MV-4-11 (cell line): ENCODE measurements around the gene CPEB1.
"Not testable (repeated sequence)": the region's sequence is repeated elsewhere in the genome, so short reads cannot be mapped to it uniquely, and the experiment has no call there.

Source experiments
- DNase-seq: peaks from one replicate; lab custom pipeline; 2025; lab: John Stamatoyannopoulos, UW

CPEB1 gene

DNA sequence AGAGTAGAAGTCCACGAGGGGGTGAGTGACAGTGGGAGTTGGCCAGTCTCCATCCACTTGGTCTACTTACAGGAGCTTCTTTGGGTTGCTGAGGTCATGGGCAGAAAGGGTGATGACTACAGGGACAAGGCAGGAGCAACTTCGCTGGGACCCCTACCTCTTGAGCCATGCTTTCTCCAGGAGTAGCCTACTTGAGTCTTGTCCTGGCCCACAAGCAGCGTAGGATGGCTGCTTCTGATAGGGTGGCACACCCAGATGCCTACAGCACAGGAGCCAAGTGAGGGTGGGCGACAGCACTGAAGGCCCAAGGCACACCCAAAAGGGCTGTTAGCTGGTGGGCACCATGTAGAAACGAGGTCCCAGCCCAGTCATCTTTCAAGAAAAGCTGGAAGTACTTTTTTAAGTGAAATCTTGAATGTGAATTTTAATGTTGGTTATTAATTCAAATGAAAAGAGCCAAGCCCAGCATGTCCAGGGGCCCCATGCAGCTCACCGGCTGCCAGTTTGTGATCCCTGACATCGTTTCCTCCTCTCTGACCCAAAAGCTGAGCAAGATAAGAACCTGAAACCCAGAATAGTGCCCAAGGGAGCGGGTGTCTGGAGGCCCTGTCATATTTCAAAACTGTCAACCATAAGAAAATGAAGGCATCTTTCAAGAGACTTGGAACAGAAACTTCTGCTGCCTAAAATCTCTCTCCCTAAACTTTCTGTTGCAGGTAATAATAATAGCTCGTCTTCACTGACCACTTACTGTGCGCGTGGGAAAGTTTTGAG, 2.2 kb upstream of the CPEB1 start:
- DNase-seq = no peak

DNA sequence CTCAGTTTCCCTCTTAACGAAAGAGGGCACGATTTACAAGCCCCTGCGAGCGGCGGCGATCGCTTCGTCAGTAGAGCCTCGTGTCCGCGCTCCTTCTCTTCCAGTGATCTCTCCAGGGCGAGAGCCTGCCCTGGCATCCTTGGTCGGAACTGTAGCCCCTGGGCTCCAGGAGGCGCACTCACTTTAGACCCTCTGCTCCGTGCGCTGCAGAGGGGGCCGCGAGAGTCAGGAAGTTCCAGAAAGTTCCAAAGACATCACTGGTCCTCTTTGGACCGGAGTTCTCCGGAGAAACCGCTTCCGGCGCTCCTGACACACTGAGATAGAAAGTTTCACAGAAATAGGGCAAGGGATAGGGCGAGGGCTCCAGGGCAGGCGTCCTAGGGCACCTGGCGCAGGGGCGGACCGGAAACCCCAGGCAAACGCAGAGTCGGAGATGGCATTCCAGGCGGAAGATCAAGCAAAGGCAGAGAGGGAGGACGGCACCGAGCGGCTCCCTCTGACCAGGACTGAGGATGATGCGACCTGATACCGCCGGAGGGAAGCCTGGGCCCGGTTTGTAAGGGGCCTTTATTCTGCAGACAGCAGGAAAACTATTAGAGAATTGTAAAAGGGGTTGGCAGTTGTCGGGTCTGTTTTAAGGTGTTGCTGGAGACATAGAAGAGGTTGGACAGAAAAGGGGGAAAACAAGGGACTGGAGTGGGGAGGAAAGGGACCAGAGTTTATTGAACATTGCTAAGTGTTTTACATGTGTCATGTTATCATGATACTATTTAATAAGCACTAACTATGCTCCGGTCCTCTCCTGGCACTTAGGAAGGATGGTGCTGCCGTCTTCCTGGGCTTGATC, 1.3 kb upstream of the CPEB1 start:
- DNase-seq = no peak

DNA sequence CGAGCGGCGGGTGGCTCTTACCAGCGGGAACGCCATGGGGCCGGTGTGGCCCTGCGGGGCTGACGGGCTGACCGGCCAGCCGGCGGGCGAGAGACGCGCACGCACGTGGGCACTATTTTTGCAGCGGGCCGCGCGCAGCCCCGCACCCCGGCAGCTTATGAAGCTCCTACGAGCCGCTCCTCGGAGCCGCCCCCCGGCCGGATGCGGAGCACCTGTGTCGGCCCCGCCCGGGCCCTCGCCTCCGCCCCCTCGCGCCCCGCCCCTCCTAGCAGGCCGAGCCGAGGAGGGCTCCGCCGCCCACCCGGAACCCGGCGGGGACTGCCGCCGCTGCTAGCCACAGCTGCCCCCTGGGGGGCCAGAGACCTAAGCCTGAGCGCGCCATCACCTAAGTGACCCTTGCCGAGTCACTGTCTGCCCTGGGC, 683 bp upstream of the CPEB1 start:
- no peak for DNase-seq

DNA sequence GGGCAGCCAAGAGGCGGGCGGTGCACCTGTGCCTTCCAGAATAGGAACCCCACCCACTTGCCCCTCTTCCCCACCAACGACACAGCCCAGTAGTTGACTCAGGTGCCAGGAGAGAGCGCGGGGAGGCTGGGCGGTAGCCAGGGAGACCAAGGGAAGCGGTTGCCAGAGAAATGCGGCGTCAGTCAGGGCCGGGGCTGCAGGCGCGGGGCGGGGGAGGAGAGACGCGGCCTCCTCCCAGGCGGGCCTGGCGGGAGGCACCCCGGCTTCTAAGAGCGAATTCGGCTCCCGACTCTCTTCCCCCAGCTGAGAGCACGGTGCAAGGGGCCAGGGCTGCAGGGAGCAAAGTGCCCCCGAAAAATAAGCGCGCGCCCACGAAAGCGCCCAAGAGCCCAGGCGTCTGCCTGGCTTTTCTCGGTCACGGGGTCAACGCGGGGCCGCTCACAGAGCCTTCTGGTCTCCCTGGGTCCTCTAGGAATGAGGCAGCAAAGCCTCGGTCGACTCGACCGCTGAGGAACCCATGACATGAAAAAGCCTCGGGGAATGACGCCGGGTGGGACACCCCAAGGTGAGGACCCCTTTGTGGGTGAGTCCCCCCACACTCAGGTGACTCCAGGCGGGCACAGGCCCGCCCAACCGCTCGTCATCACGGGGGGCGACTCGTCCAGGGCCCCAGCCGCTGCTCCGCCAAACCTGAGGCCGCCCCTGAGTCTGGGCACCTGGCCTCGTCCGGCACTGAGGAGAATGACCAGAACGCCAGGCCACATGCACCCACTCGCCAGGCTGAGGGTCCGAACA, 716 bp downstream of the CPEB1 start:
- DNase-seq = no peak

DNA sequence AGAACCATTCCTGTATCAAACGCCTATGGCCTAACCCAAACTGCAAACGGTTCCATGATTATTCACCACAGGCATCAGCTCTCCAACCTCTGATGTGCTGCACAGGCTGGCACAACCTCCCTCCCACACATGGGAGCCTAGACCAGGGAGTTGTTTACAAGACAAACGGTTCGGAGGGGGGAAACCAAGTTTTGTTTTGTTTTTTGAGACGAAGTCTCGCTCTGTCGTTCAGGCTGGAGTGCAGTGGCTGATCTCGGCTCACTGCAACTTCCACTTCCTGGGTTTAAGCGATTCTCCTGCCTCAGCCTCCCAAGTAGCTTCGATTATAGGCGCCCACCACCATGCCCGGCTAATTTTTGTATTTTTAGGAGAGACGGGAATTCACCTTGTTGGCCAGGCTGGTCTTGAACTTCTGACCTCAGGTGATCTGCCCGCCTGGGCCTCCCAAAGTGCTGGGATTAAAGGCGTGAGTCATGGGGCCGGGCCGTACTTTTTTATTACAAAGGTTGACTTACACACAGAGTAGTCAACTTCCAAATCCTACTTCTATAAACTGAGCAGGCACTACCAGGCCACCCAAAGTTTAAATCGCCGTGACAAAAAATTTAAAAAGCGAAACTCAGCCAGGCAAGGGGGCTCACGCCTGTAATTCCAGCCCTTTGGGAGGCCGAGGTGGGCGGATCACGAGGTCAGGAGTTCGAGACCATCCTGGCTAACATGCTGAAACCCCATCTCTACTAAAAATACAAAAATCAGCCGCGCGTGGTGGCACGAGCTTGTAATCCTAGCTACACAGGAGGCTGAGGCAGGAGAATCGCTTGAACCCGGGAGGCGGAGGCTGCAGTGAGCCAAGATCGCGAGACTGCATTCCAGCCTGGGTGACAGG, 2.0 kb downstream of the CPEB1 start:
- DNase-seq = not testable (repeated sequence)

DNA sequence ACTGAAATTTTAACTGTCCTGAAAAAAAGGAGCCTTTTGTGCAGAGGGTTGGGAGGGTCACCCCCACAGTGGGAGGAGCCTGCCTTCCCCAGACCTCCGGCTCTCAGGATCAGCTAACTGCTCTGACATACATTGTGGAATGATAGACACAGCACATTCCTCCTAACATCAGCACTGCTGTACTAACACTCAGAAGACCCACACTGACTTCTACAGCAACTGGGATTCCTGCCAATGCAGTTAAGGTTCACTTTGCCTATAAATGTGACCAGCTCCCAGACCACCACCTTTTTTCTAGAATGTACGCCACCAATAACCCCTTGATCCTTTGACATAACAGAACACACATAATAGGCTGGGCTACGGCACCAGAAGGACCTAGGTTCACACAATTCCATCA, 3.2 kb downstream of the CPEB1 start:
- no peak for DNase-seq

DNA sequence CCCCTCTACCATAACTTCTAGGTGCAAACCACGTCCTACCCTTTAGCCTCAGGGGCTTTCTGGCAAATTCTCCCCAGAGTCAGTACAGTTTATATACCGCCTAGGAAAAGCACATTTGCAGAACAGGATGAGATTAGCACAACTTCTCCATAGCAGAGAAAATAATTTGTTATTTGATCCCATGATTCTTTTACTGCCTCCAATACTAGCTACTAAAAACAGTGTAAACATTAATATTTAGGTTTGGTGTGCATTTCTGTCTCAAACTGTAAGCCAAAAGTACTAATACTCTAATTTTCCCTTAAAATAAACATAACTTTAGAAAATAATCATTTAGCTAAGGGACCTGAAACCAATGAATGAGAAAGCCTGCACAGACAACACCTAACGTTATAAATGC, 4.5 kb downstream of the CPEB1 start:
- DNase-seq = no peak

DNA sequence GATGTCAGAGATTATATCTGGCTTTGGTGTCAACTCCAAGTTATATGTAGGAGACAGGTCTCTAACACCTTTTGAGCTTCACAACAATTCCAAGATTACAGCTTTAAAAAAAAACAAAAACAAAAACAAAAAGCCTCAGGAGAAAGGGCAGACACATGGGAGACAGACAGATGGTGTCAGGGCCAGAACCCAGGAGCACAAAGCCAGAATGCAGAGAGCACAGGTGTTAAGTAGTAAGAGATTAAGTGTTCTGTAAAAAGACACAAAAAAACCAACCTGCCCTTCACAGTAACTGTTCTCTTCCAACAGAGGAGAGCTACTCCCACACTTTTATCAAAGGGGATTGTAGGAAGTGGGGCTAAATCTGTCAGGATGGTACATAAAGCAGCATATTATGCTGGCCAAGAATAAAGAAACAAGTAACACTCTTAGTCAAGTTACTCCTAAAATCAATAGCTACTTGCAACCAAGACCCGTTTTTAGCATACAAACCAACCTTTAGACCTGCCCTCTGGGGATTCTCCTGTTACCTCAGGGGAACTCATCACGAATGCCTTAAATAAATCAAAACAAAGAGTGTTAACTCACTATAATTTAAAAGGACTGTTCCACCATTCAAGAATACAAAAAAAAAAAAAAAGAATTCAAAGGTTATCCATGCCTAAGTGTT, 5.9 kb downstream of the CPEB1 start:
- no peak for DNase-seq

DNA sequence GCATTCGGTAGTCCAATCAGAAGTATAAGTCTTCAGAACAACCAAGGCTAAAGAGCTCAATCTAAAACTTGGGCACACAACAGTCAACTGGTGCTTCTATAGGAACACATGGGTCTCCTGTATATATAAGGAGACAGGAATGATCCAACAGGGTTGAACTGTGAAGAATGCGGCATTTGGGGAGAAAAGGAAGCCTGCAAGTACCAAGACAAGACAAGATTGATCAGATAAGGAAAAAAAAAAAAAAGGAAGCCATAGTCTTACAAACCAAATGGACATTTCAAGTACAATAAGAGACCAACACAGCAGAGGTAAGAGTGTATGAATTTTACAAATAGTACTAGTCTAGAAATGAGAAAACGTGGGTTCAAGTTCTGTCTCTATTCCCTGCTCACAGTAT, 6.5 kb downstream of the CPEB1 start:
- DNase-seq = no peak

DNA sequence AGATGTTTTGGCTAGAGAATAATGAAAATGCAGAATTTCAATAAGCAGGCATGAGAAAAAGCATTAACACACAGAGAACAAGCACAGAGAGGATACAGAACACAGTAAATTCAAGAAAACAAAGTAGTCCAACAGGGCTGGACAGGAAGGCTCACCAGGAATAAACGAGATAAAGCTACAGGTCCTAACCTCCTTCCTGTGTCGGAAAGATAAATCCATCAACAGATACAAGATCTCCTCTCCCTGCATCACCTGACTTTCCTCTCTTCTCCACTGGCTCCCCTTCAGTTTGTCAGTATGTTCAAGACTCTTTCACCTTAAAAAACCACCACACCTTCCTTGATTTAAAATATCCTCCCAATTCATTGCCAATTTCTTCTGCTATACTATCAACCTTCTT, 11.4 kb downstream of the CPEB1 start:
- no peak for DNase-seq

DNA sequence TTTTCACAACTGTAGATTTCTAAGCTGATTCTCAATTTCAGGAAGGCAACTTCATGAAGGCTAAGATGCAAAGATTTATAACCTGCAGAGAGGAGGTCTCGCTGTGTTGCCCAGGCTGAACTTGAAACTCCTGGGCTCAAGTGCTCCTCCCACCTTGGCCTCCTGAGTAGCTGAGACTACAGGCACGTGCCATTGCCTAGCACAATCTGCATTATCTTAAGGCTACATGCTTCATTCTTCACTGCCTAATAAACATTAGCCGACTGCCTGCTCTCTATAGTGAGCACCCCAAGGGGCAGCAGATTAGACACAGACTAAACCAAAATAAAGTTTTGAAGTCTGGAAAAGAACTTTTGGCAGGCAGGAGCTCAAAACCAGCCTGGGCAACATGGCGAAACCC, 17.1 kb downstream of the CPEB1 start:
- DNase-seq = no peak

DNA sequence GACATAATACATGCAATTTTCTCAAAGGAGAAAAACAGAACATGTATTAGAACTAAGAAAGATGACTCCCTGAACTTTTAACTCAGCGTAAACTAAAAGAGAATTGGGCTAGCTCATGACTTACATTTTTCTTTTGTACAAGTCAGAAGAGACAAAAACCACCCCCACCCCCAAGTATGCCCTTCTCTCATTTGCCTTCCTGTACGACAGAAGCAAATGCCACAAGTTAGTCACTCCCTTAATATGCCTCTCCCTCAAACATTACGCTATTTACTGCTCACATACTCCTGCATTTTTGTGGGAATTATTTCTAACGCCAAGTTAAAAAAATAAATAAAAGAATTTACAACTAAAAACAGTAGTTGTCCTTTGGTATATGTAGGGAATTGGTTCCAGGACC, 22.0 kb downstream of the CPEB1 start:
- DNase-seq = no peak

DNA sequence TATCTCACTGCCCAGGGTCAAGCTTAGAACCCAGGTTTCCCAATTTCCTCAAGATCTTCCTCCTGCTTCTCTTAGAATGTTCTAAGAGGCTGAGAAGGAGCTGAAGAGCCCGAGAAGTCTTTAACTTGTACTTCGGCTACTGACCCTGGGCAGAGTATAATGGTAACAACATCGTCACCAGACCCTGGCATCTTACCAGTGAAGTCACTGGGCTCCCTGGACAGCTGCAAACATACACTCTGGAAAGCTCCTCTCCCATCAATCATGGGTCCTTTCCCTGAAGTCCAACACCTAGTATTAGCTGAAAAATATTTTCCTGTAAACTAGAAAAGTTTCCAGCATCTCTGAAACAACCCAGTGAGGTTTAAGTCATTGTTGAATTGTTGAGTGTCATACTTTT, 22.7 kb downstream of the CPEB1 start:
- no peak for DNase-seq

DNA sequence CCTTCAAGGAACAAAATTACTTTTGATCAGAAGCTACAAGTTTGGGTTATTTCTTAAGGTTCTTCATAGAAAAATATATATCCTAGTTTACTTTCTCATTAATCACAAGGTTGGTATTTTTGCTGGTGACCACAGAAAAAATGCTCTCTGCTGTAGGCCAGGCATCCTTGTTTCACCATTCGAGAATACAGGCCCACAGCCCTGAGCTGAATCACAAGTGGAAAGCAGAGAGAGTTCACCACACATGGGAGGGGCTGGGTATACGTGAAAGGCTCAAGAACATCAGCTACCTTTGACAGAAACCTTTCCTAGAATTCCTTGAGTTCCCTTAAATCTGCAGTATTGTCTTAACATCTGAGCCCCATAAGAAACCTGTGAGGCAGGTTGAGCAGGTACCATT, 23.2 kb downstream of the CPEB1 start:
- no peak for DNase-seq

DNA sequence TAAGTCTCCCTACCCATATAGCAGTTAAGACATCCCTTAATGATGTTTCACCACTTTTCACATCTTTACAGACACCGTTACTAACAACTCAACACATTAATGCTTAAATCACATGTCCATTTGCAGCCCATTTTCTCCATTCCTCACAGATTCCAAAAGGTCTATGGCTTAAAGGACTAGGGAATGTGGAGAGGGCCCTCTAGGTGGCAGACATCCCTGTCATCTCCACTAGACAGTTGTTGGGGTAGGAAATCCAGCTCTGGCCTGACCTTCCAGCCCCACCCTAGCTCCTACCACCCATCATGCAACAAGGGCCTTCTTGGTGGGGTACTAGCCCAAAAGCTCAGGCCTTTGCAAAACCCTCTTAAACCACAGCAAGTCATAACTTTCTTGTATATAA, 25.2 kb downstream of the CPEB1 start:
- DNase-seq = no peak

DNA sequence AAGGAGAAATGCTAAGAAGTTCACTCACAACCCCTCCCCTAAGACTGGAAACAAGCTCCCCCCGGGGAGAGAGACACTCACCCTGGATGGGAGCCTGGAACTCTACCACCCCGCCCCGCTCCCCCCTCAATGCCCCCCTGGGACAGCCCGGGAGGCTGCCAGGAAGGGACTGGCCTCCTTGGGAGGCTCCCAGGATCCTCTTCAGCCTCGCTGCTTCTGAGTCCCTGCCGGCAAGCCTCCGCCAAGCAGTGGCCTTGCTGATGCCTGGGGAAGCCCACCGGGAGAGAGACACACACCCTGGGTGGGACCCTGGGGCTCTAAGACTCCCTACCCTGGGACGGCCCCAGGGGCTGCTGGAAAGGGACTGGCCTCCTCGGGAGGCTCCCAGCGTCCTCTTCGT, 33.4 kb downstream of the CPEB1 start:
- DNase-seq = no peak

DNA sequence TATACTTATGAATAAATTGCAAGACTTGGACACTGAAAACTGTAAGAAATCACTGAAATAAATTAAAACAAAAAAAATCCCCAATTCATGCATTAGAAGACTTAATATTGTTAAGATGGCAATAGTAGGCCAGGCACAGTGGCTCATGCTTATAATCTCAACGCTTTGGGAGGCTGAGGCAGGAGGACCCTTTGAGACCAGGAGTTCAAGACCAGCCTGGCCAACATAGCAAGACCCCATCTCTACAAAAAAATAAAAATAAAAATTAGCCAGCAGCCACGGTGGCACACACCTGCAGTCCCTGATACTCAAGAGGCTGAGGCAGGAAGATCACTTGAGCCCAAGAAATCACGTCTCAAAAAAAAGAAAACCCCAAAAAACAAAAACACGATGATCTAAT, 35.8 kb downstream of the CPEB1 start:
- no peak for DNase-seq

DNA sequence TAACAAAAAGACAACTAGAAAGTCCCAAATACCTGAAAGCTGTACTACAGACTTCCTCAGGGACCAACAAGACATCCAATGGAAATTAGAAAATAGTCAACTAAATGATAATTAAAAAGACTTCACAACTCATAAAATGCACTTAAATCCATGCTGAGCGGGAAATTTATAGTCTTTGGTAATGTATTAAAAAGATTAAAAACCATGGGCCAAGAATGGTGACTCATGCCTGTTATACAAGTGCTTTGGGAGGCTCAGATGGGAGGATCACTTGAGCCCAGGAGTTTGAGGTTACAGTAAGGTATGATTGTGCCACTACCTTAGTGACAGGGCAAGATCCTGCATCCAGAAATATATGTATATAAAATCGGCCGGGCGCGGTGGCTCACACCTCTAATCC, 45.0 kb downstream of the CPEB1 start:
- no peak for DNase-seq

DNA sequence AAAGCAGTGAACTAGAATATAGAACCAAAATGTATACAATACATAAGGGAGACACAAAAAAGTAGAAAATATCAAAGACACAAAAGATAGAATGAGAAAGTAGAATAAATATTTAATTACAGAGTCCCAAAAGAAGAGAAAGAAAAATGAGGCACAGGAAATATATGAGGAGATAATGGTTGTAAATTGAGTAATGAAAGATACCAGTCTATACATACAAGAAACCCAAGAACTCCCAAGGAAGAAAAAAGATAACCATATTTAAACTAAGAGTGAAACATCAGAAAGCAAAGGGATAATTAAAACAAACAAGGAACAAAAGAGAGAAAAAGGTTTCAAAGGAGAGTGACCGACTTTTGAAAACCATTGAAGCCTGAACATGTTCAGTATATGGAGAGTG, 47.3 kb downstream of the CPEB1 start:
- DNase-seq = no peak

DNA sequence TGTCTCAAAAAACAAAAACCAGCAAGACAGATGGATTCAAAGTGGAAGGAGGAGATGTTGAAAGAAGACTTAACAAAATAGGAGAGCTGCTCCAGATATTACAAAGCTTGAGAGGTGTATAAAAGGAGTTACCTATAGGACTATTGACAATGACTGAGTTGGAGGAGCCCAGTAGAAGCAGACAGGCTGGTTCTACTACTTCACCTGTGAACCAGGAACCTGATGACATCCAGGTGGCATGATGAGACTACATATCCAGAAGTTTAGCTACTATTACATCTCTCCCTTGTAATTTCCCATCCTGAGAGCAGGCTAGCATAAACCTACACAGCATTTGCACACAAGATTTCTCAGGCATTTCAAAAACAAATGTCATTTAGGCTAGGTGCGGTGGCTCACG, 49.3 kb downstream of the CPEB1 start:
- no peak for DNase-seq

DNA sequence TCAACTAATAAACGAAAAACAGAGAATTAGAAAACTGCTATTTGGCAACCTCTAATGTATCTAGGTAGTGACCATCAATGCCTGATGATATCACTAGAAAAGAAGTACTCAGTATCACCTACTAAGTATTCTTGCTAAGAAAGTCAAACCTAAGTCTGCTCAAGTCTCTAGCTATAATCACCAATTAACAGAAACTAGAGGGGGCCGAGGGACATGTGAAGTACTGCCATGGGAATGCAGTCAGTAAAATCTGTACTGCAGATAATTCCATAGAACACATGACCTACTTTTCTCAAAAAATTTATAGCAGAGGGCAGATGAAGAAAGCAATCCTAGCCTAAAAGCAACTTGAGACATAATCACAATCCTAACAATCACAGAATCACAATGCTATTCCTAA, 51.4 kb downstream of the CPEB1 start:
- DNase-seq = no peak
